H9 (cell line): ENCODE results near the gene DNASE1L2. TPM values are rescaled to one million over a fixed set of nuclear protein-coding genes. Genes with fewer than 3 reads are reported as not detected.

Experiments
- DNase-seq: peaks from one replicate; pipeline ENCODE4 v3.0.0-alpha.2; 2017
- H2AFZ ChIP-seq: one replicate; pipeline ENCODE4 v1.6.1; 2013; ENCODE audit warnings: mild to moderate bottlenecking, low read length, control low read depth, moderate library complexity
- H2AK5ac ChIP-seq: 2 replicates; pipeline ENCODE4 v1.6.1; 2013; ENCODE audit warnings: low read length, control low read depth, mixed read lengths; ENCODE audit not compliant: insufficient read length
- H2BK120ac ChIP-seq: one replicate; pipeline ENCODE4 v1.6.1; 2013; ENCODE audit warnings: low read depth, mild to moderate bottlenecking, low read length, control low read depth, inconsistent platforms; ENCODE audit not compliant: poor library complexity, severe bottlenecking
- H2BK12ac ChIP-seq: 2 replicates; pipeline ENCODE4 v1.6.1; 2013; ENCODE audit warnings: low read length, control low read depth, mixed read lengths, low read depth; ENCODE audit not compliant: insufficient read length
- H2BK15ac ChIP-seq: 2 replicates; pipeline ENCODE4 v1.6.1; 2013; ENCODE audit warnings: low read depth, low read length, control low read depth
- H2BK20ac ChIP-seq: one replicate; pipeline ENCODE4 v1.6.1; 2013; ENCODE audit warnings: low read depth, mild to moderate bottlenecking, low read length, control low read depth, inconsistent platforms; ENCODE audit not compliant: poor library complexity, severe bottlenecking
- H2BK5ac ChIP-seq: 2 replicates; pipeline ENCODE4 v1.6.1; 2013; ENCODE audit warnings: low read length, control low read depth, mixed read lengths; ENCODE audit not compliant: insufficient read length
- H3K14ac ChIP-seq: 2 replicates; pipeline ENCODE4 v1.6.1; 2013; ENCODE audit warnings: low read length, control low read depth; ENCODE audit not compliant: insufficient read depth
- H3K18ac ChIP-seq: 2 replicates; pipeline ENCODE4 v1.6.1; 2013; ENCODE audit warnings: low read depth, mild to moderate bottlenecking, mixed read lengths, low read length, control low read depth; ENCODE audit not compliant: insufficient read length
- H3K23ac ChIP-seq: 2 replicates; pipeline ENCODE4 v1.6.1; 2013; ENCODE audit warnings: low read length, control low read depth, mixed read lengths, low read depth; ENCODE audit not compliant: insufficient read length
- H3K23me2 ChIP-seq: 2 replicates; pipeline ENCODE4 v1.6.1; 2013; ENCODE audit warnings: low read depth, mild to moderate bottlenecking, mixed read lengths, low read length, control low read depth; ENCODE audit not compliant: insufficient read length, poor library complexity, severe bottlenecking
- H3K27ac ChIP-seq: 2 replicates; pipeline ENCODE4 v1.5.1; 2013; ENCODE audit warnings: low read length, control low read depth, mixed read lengths, low read depth; ENCODE audit not compliant: insufficient read length
- H3K27me3 ChIP-seq: 2 replicates; pipeline ENCODE4 v1.6.1; 2013; ENCODE audit warnings: low read length, control low read depth, inconsistent platforms; ENCODE audit not compliant: insufficient read depth
- H3K4ac ChIP-seq: 2 replicates; pipeline ENCODE4 v1.6.1; 2013; ENCODE audit warnings: low read depth, mild to moderate bottlenecking, control low read depth, inconsistent platforms, low read length, moderate library complexity
- H3K4me1 ChIP-seq: 2 replicates; pipeline ENCODE4 v1.6.1; 2013; ENCODE audit warnings: low read length, control low read depth, inconsistent platforms; ENCODE audit not compliant: insufficient read depth
- H3K4me2 ChIP-seq: 2 replicates; pipeline ENCODE4 v1.6.1; 2013; ENCODE audit warnings: low read length, control low read depth, mixed read lengths; ENCODE audit not compliant: insufficient read length, insufficient read depth
- H3K56ac ChIP-seq: 2 replicates; pipeline ENCODE4 v1.6.1; 2013; ENCODE audit warnings: low read depth, mild to moderate bottlenecking, mixed read lengths, low read length, control low read depth; ENCODE audit not compliant: insufficient read length
- H3K79me1 ChIP-seq: 2 replicates; pipeline ENCODE4 v1.6.1; 2013; ENCODE audit warnings: low read depth, mild to moderate bottlenecking, moderate library complexity, low read length, control low read depth, inconsistent platforms; ENCODE audit not compliant: insufficient read depth, poor library complexity, severe bottlenecking
- H3K79me2 ChIP-seq: 2 replicates; pipeline ENCODE4 v1.6.1; 2013; ENCODE audit warnings: low read length, control low read depth, inconsistent platforms; ENCODE audit not compliant: insufficient read depth
- H3K9ac ChIP-seq: 2 replicates; pipeline ENCODE4 v1.6.1; 2013; ENCODE audit warnings: low read length, control low read depth, mixed read lengths; ENCODE audit not compliant: insufficient read length; ENCODE audit errors: extremely low read depth
- H3K9me3 ChIP-seq: one replicate; pipeline ENCODE4 v1.6.1; 2013; ENCODE audit warnings: low read depth, low read length, inconsistent platforms; ENCODE audit not compliant: control insufficient read depth
- H3T11ph ChIP-seq: one replicate; pipeline ENCODE4 v1.6.1; 2013; ENCODE audit warnings: mild to moderate bottlenecking, low read length, control low read depth, inconsistent platforms
- H4K20me1 ChIP-seq: one replicate; pipeline ENCODE4 v1.6.1; 2013; ENCODE audit not compliant: control insufficient read depth, insufficient read length, insufficient read depth
- H4K5ac ChIP-seq: 2 replicates; pipeline ENCODE4 v1.6.1; 2013; ENCODE audit warnings: low read depth, mild to moderate bottlenecking, mixed read lengths, low read length, control low read depth; ENCODE audit not compliant: insufficient read length
- H4K8ac ChIP-seq: replicated peaks from 2 replicates; pipeline ENCODE4 v1.6.1; 2013; ENCODE audit warnings: low read length, control low read depth, mixed read lengths, low read depth; ENCODE audit not compliant: insufficient read length
- H4K91ac ChIP-seq: 2 replicates; pipeline ENCODE4 v1.6.1; 2013; ENCODE audit warnings: low read depth, mild to moderate bottlenecking, moderate library complexity, mixed read lengths, low read length, control low read depth; ENCODE audit not compliant: insufficient read length
- H3K27ac Mint-ChIP-seq, 3 experiments: 2 replicates in 2 of 3; 3 replicates in 1 of 3; pipeline ENCODE4 v1.8.0; 2020 to 2021; ENCODE audit warnings: mixed read lengths in 3 of 3, mild to moderate bottlenecking in 1 of 3, moderate library complexity in 1 of 3
- H3K27me3 Mint-ChIP-seq: 2 replicates; pipeline ENCODE4 v1.8.0; 2021; ENCODE audit warnings: low read depth, mild to moderate bottlenecking, moderate library complexity, mixed read lengths
- H3K36me3 Mint-ChIP-seq, 3 experiments: 2 replicates in 2 of 3; 3 replicates in 1 of 3; pipeline ENCODE4 v1.8.0; 2020 to 2021; ENCODE audit warnings: low read depth in 3 of 3, mixed read lengths in 3 of 3; ENCODE audit not compliant: insufficient read depth in 1 of 3
- H3K4me1 Mint-ChIP-seq, 2 experiments: 2 replicates each; pipeline ENCODE4 v1.8.0; 2020; ENCODE audit warnings: mixed read lengths in 2 of 2
- H3K4me3 Mint-ChIP-seq, 2 experiments: 2 replicates in 1 of 2; 3 replicates in 1 of 2; pipeline ENCODE4 v1.8.0; 2020 to 2021; ENCODE audit warnings: mild to moderate bottlenecking in 2 of 2, mixed read lengths in 2 of 2, moderate library complexity in 1 of 2
- H3K9me3 Mint-ChIP-seq, 2 experiments: 2 replicates in 1 of 2; 3 replicates in 1 of 2; pipeline ENCODE4 v1.8.0; 2020; ENCODE audit warnings: mild to moderate bottlenecking in 2 of 2, mixed read lengths in 2 of 2, moderate library complexity in 1 of 2
- WGBS: extraction: QIAGEN DNeasy Blood & Tissue Kit; methylation state at CpG from one replicate; pipeline ENCODE4 v1.1.7; 2013; ENCODE audit warnings: missing lambda C conversion rate, low lambda C conversion rate, mixed read lengths; ENCODE audit not compliant: insufficient read length; ENCODE audit errors: extremely low coverage; 5-methylcytosine and 5-hydroxymethylcytosine counted together
- total RNA-seq: library from RNA; stranded (reverse); gene quantifications from 2 replicates; pipeline ENCODE4 v1.2.1, GENCODE V29; 2021
- TF ChIP-seq, protein P1 (sequence below): fragments of 200-600 bp; sonication (generic); conservative IDR thresholded peaks from 3 replicates; pipeline ENCODE4 v1.8.0; 2021; ENCODE audit warnings: antibody characterized with exemption, mild to moderate bottlenecking

Gene DNASE1L2
- total RNA-seq, 1 experiment from 2014 or later = 2.5 TPM

DNA sequence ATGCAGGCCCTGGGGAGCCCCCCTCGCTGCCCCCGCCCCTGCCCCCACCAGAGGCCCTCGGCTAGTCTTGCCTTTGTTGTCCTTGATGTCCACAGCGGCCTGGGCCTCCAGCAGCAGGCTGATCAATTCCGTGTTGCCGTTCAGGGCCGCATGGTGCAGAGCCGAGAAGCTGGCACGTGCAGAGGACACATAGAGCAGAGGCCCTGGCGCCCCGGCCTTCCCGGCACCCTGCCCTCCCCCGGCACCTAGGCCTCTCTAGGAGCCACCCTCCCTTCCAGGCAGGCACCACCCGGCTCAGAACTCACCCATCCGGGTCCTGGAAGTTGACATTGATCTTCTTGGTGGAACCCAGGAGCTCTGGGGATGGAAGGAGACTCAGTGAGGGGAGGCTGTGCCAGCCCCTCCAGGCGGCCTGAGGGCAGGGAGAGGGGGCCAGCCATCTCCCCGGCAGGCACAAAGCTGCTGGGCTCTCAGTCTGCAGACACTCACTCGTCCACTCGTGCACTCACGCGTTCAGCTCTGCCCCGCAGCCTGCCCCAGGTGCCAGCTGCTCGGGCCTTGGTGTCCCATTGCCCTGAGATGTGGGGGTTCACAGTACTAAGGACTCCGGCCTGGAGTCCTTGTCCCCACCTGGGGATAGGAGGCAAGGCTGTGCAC, 46.1 kb upstream of the DNASE1L2 start:
- Histone ChIP-seq H3K56ac (no peak overlapping the region), H4K8ac (no peak overlapping the region), H2AFZ (no peak overlapping the region), H3K14ac (no peak overlapping the region), H3K27me3 (no peaks in the 10 kb centered on the region), H3K4me2 (no peak overlapping the region), H2AK5ac (no peak overlapping the region), H3K23me2 (no peaks in the 10 kb centered on the region), H4K20me1 (no peaks in the 10 kb centered on the region), H3K9ac (no peak overlapping the region), H3K4ac (no peak overlapping the region), H4K5ac (no peak overlapping the region), H3K18ac (no peak overlapping the region), H3K27ac (no peak overlapping the region), H2BK15ac (no peak overlapping the region), H3K79me1 (no peaks in the 10 kb centered on the region), H2BK5ac (no peak overlapping the region), H3K79me2 (no peaks in the 10 kb centered on the region), H2BK12ac (no peak overlapping the region), H2BK20ac (no peak overlapping the region), H3K9me3 (no peaks in the 10 kb centered on the region), H4K91ac (no peak overlapping the region), H3T11ph (no peak overlapping the region), H3K23ac (no peak overlapping the region), H3K4me1 (no peaks in the 10 kb centered on the region), H2BK120ac (no peak overlapping the region)
- no peak for DNase-seq
- Mint-ChIP-seq H3K4me1 (peaks cover 4 to 5% of the 10 kb centered on the region in 2 experiments; a peak in 1 of 4 replicates), H3K36me3 (no peaks in the 10 kb centered on the region), H3K9me3 (no peaks in the 10 kb centered on the region), H3K27me3 (peaks cover 2% of the 10 kb centered on the region), H3K4me3 (no peak overlapping the region), H3K27ac (no peak overlapping the region)
- TF ChIP-seq, protein P1, sequence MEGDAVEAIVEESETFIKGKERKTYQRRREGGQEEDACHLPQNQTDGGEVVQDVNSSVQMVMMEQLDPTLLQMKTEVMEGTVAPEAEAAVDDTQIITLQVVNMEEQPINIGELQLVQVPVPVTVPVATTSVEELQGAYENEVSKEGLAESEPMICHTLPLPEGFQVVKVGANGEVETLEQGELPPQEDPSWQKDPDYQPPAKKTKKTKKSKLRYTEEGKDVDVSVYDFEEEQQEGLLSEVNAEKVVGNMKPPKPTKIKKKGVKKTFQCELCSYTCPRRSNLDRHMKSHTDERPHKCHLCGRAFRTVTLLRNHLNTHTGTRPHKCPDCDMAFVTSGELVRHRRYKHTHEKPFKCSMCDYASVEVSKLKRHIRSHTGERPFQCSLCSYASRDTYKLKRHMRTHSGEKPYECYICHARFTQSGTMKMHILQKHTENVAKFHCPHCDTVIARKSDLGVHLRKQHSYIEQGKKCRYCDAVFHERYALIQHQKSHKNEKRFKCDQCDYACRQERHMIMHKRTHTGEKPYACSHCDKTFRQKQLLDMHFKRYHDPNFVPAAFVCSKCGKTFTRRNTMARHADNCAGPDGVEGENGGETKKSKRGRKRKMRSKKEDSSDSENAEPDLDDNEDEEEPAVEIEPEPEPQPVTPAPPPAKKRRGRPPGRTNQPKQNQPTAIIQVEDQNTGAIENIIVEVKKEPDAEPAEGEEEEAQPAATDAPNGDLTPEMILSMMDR = no peak
- WGBS = no CpG with 5 or more reads among the region's 24 CpGs
